HEK293 (cell line): ENCODE results near the gene ACACB.

Experiments
- YY1 ChIP-seq: fragments of 450-650 bp; formaldehyde crosslinking; IDR thresholded peaks from 2 replicates; pipeline ENCODE4 v1.5.1; 2018; ENCODE audit warnings: missing biosample characterization, missing genetic modification characterization
- ZNF121 ChIP-seq: fragments of 450-650 bp; formaldehyde crosslinking; IDR thresholded peaks from 2 replicates; pipeline ENCODE4 v1.5.1; 2016; ENCODE audit warnings: missing biosample characterization, missing genetic modification characterization
- ZNF140 ChIP-seq: fragments of 450-650 bp; formaldehyde crosslinking; IDR thresholded peaks from 2 replicates; pipeline ENCODE4 v1.5.1; 2016; ENCODE audit warnings: missing biosample characterization, missing genetic modification characterization
- TF ChIP-seq, protein P1 (sequence below): fragments of 450-650 bp; formaldehyde crosslinking; IDR thresholded peaks from 2 replicates; pipeline ENCODE4 v1.5.1; 2016; ENCODE audit warnings: missing biosample characterization, missing genetic modification characterization

DNA sequence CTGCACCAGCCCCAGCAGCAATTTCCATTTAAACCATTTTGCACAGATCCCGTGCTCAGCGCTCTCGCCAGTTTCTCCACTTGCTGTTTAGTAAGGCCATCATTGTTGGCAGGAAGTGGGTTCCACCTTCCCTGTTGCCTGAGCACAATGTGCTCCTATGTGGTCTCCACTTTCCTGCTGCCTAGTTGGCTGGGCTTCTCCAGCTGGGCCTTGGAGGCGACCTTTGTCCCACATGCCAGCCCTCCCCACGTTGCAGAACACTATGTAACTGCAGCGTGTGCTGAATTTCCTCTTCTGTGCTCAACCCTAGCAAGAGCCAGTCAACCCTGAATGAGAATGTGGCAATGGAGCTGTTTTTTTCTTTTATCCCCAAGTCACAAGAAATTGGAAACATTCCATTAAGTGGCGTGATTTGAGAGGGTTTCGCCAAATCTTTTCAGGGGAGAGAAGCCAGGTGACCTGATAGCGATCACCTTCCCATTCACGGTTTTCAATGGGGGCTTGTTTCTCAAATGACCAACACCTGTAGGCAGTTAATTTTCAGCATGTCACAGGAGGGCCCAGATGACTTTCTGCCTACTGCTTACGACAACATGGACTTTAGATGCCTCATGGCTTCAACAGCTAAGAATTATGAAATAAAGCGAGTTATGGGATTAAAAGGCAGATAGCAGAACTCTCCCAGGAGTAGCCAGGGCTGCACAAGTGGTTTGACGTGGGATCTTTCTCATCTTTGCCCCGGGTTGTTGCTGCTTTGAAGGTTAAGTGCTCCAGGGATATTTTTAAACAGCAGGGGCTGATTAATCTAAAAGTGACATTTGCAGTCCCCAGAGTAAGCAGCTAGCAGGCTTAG lies at the start of gene ACACB:
- TF ChIP-seq ZNF121 (tag by site-specific recombination) (no peak), YY1 (tag by site-specific recombination) (no peak), ZNF140 (no peak)
- TF ChIP-seq, protein P1, sequence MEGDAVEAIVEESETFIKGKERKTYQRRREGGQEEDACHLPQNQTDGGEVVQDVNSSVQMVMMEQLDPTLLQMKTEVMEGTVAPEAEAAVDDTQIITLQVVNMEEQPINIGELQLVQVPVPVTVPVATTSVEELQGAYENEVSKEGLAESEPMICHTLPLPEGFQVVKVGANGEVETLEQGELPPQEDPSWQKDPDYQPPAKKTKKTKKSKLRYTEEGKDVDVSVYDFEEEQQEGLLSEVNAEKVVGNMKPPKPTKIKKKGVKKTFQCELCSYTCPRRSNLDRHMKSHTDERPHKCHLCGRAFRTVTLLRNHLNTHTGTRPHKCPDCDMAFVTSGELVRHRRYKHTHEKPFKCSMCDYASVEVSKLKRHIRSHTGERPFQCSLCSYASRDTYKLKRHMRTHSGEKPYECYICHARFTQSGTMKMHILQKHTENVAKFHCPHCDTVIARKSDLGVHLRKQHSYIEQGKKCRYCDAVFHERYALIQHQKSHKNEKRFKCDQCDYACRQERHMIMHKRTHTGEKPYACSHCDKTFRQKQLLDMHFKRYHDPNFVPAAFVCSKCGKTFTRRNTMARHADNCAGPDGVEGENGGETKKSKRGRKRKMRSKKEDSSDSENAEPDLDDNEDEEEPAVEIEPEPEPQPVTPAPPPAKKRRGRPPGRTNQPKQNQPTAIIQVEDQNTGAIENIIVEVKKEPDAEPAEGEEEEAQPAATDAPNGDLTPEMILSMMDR (tag by site-specific recombination) = no peak
